ENCODE results near the gene RHBG.

- TF ChIP-seq, protein P1, sequence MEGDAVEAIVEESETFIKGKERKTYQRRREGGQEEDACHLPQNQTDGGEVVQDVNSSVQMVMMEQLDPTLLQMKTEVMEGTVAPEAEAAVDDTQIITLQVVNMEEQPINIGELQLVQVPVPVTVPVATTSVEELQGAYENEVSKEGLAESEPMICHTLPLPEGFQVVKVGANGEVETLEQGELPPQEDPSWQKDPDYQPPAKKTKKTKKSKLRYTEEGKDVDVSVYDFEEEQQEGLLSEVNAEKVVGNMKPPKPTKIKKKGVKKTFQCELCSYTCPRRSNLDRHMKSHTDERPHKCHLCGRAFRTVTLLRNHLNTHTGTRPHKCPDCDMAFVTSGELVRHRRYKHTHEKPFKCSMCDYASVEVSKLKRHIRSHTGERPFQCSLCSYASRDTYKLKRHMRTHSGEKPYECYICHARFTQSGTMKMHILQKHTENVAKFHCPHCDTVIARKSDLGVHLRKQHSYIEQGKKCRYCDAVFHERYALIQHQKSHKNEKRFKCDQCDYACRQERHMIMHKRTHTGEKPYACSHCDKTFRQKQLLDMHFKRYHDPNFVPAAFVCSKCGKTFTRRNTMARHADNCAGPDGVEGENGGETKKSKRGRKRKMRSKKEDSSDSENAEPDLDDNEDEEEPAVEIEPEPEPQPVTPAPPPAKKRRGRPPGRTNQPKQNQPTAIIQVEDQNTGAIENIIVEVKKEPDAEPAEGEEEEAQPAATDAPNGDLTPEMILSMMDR (IDR thresholded peaks at IDR 0.05; ENCODE audit: borderline replicate concordance, extremely low read depth, low read length, poor library complexity, severe bottlenecking): no peak
- no peak for TF ChIP-seq EZH2 (IDR thresholded peaks at IDR 0.05; ENCODE audit: borderline replicate concordance, low read depth, low read length, severe bottlenecking)
These were observed 22.3 kb downstream of the RHBG start for GRCh38 chr1:156391366-156391677.
